Common myeloid progenitor, CD34-positive (primary cell): Measurements from ENCODE around the gene ADARB2.

Experiments used
- CTCF ChIA-PET: fragments of 350-600 bp; sonication (Branson Sonifier 250); formaldehyde crosslinking; loops from one replicate; lab custom pipeline; 2021; ENCODE audit warnings: antibody characterized with exemption; lab: Charles Lee
- POLR2A ChIA-PET: fragments of 350-600 bp; sonication (Branson Sonifier 250); formaldehyde crosslinking; loops from one replicate; lab custom pipeline; 2021; ENCODE audit warnings: antibody characterized with exemption; lab: Charles Lee
- DNase-seq, 3 donors: peaks; one replicate each; pipeline versions ENCODE4 v3.0.0 to v3.0.0-alpha.2; 2013
- H3K27ac ChIP-seq, 2 experiments: 1 replicate in 1 of 2; 2 replicates in 1 of 2; pipeline ENCODE4 v1.7.0; 2013; ENCODE audit warnings: inconsistent platforms in 2 of 2, low read length in 2 of 2, mild to moderate bottlenecking in 2 of 2, low read depth in 1 of 2, moderate library complexity in 1 of 2; ENCODE audit not compliant: severe bottlenecking in 2 of 2, insufficient read depth in 1 of 2, poor library complexity in 1 of 2
- H3K27me3 ChIP-seq, 5 experiments: replicated peaks in 2 of 5; 1 replicate in 3 of 5; 2 replicates in 2 of 5; pipeline versions ENCODE4 v1.6.1 to v1.7.0; 2013; ENCODE audit warnings: low read length in 4 of 5, mild to moderate bottlenecking in 2 of 5, moderate library complexity in 2 of 5, inconsistent platforms in 1 of 5; ENCODE audit not compliant: insufficient read depth in 5 of 5, control insufficient read depth in 4 of 5
- H3K36me3 ChIP-seq, 4 experiments: 1 replicate in 2 of 4; 2 replicates in 2 of 4; pipeline versions ENCODE4 v1.6.1 to v1.7.0; 2013; ENCODE audit warnings: low read length in 3 of 4, control low read depth in 1 of 4, mild to moderate bottlenecking in 1 of 4; ENCODE audit not compliant: control insufficient read depth in 4 of 4, insufficient read depth in 4 of 4
- H3K4me1 ChIP-seq, 4 experiments: 1 replicate in 3 of 4; 2 replicates in 1 of 4; pipeline versions ENCODE4 v1.6.1 to v1.7.1; 2013; ENCODE audit warnings: low read length in 3 of 4, mild to moderate bottlenecking in 3 of 4, control low read depth in 1 of 4, inconsistent platforms in 1 of 4, moderate library complexity in 1 of 4; ENCODE audit not compliant: control insufficient read depth in 4 of 4, insufficient read depth in 4 of 4; ENCODE audit errors: control extremely low read depth in 1 of 4
- H3K4me3 ChIP-seq, 7 experiments: 1 replicate in 4 of 7; 2 replicates in 3 of 7; pipeline versions ENCODE4 v1.5.1 to v1.7.0; 2013; ENCODE audit warnings: mild to moderate bottlenecking in 7 of 7, low read length in 6 of 7, moderate library complexity in 6 of 7, inconsistent platforms in 2 of 7, low read depth in 2 of 7, control low read depth in 1 of 7; ENCODE audit not compliant: insufficient read depth in 4 of 7, control insufficient read depth in 1 of 7; ENCODE audit errors: extremely low read depth in 1 of 7
- H3K9me3 ChIP-seq, 5 experiments: 1 replicate in 4 of 5; 2 replicates in 1 of 5; pipeline versions ENCODE4 v1.6.1 to v1.7.1; 2013; ENCODE audit warnings: low read length in 4 of 5, mild to moderate bottlenecking in 2 of 5, inconsistent platforms in 1 of 5, low read depth in 1 of 5, moderate library complexity in 1 of 5; ENCODE audit not compliant: control insufficient read depth in 4 of 5, insufficient read depth in 2 of 5; ENCODE audit errors: control extremely low read depth in 1 of 5
- WGBS: methylation state at CpG from one replicate; pipeline ENCODE4 v1.1.5; 2013; ENCODE audit not compliant: insufficient coverage; 5-methylcytosine and 5-hydroxymethylcytosine counted together

The ADARB2 gene

DNA sequence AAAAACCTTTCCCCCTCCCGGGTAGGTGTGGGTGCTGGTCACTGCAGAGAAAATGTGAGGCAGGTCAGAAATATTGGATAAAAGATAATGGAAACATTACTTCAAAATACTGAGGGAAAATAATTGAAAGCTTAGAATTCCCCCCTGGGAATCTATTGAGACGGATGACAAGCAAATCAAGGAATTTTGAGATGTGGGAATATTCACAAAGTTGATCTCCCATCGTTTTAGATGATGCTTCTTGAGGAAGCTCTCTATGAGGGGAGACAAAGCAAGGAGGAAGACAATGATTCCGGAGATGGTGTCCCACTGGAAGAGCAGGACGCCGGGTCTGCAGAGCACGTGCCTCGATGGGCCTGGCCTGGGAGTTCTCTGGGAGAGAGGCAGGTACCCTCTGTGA, 470.2 kb downstream of the ADARB2 start:
- no peak overlapping the region for H3K4me3 ChIP-seq
- WGBS = 97% methylated on average over 7 of the region's 8 CpGs

DNA sequence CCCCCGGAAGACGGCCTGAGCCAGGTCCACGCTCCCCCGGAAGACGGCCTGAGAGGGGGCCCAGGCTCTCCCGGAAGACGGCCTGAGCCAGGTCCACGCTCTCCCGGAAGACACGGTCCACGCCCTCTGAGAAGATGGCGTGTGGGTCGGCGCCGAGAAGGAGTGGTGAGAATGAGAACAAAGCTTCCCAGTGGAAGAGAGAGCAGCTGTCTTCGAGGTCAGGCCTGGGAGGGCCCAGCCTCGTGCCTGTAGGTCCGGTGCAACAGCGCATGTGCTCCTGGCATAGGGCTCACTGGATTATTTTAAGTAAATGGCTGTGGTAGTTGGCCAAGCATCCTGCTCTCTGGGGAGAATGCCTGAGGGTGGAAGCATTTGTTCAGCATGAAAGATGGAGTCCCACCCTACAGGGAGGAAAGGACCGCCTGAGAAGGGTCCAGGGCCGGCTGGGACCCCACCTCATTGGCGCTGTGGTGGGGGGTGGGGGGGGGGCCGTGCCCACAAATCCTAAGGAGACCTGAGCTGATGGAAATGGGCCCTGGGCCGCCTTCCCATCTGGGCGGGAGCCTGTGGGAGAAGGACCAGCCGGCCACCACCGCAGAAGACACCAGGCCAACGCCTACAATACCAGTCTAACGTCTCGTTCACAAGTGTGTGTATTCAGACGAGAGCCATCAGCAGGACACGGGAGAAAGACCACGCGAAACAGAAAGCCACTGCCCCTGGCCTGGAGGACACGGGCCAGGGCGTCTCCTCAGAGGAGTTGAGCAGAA, 471.1 kb downstream of the ADARB2 start:
- DNase-seq = no peak
- ChIA-PET POLR2A (no interaction called here), CTCF (no interaction called here)
- Histone ChIP-seq H3K4me1 (peaks cover 0 to 2% (median under 1%) of the 10 kb centered on the region in 4 experiments), H3K9me3 (no peaks in the 10 kb centered on the region), H3K27me3 (peaks cover 0 to 9% (median 2%) of the 10 kb centered on the region in 5 experiments), H3K36me3 (no peaks in the 10 kb centered on the region), H3K4me3 (no peak overlapping the region), H3K27ac (no peak overlapping the region)
- WGBS = 97% methylated on average over 30 of the region's 36 CpGs

More for the DNA sequence above, 470.2 kb downstream of the ADARB2 start:
- CTCF ChIA-PET = no interaction called here
- Histone ChIP-seq H3K4me1 (peaks cover 0 to 9% (median 5%) of the 10 kb centered on the region in 4 experiments), H3K36me3 (no peaks in the 10 kb centered on the region), H3K27me3 (peaks cover 0 to 9% (median 2%) of the 10 kb centered on the region in 5 experiments), H3K9me3 (no peaks in the 10 kb centered on the region), H3K27ac (no peak overlapping the region)
- POLR2A ChIA-PET = no interaction called here
- DNase-seq = no peak

DNA sequence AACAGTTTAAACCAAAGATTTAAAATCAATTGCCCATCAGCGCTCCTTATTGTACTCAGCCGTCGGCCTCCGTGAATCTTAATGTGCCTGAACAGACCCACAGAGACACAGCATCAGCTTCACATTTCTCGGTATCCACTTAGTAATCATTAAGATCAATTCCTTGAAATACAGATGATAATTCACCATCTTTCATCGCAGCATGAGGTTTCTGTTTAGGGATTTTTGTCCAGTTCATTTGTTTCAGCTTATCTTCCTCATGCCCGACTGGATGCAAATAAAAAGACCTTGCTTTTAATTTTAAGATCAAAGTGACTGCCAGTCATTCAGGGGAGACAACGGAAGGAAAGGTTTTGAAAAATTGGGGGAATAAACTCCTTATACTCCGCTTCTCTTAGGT, 473.3 kb downstream of the ADARB2 start:
- POLR2A ChIA-PET = no interaction called here
- WGBS = 88% methylated on average over 8 of the region's 9 CpGs
- H3K4me3 ChIP-seq = no peak overlapping the region
- H3K4me1 ChIP-seq = peaks cover 0 to 2% (median 0%) of the 10 kb centered on the region in 4 experiments
- H3K27ac ChIP-seq = no peak overlapping the region
- DNase-seq = no peak
- no peaks in the 10 kb centered on the region for H3K36me3 ChIP-seq
- no peaks in the 10 kb centered on the region for H3K9me3 ChIP-seq
- H3K27me3 ChIP-seq = peaks cover 0 to 9% (median 2%) of the 10 kb centered on the region in 5 experiments
- CTCF ChIA-PET = no interaction called here

- no peaks in the 10 kb centered on the region for H3K36me3 ChIP-seq
- WGBS = 93% methylated on average over 4 of the region's 7 CpGs
- no peak overlapping the region for H3K4me3 ChIP-seq
- CTCF ChIA-PET = interaction anchor here (1.8 kb wide), 1 partner anchor 27 kb away, joined by 6 read pairs; no protein-coding TSS in a partner anchor
- no peaks in the 10 kb centered on the region for H3K9me3 ChIP-seq
- POLR2A ChIA-PET = no interaction called here
- no peak overlapping the region for H3K27ac ChIP-seq
- peaks cover 4 to 40% (median 8%) of the 10 kb centered on the region in 5 experiments for H3K27me3 ChIP-seq
- no peak for DNase-seq
- peaks cover 12 to 40% (median 22%) of the 10 kb centered on the region in 4 experiments for H3K4me1 ChIP-seq
These were observed 480.1 kb downstream of the ADARB2 start for GRCh38 chr10:1257274-1257673.

DNA sequence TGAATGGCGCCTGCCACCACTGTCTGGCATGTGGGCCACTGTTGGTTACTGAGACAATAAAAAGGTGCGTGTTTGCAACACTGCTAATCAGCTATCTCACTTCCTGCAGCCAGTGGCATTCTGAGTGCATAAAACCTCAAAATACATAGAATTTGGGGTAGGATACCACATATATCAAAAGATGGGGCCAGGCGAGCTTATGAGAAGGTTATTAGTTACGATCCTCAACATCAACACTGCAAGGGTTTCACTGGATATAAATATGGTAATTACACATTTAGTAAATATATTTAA, 480.9 kb downstream of the ADARB2 start:
- Histone ChIP-seq H3K27me3 (peaks cover 6 to 48% (median 10%) of the 10 kb centered on the region in 5 experiments), H3K9me3 (peaks cover 0 to 4% (median 0%) of the 10 kb centered on the region in 5 experiments), H3K4me3 (peak overlapping the region in 1 of 7 experiments; percentile 20), H3K4me1 (peaks cover 12 to 40% (median 22%) of the 10 kb centered on the region in 4 experiments), H3K36me3 (no peaks in the 10 kb centered on the region), H3K27ac (no peak overlapping the region)
- ChIA-PET CTCF (interaction anchor here (1.8 to 1.9 kb wide), 2 partner anchors 12 to 28 kb away, joined by 6 to 8 read pairs; no protein-coding TSS in a partner anchor), POLR2A (no interaction called here)
- 0% methylated on average over 1 of the region's 4 CpGs for WGBS
- DNase-seq = peak; percentile 77 to 95 (median 89)

DNA sequence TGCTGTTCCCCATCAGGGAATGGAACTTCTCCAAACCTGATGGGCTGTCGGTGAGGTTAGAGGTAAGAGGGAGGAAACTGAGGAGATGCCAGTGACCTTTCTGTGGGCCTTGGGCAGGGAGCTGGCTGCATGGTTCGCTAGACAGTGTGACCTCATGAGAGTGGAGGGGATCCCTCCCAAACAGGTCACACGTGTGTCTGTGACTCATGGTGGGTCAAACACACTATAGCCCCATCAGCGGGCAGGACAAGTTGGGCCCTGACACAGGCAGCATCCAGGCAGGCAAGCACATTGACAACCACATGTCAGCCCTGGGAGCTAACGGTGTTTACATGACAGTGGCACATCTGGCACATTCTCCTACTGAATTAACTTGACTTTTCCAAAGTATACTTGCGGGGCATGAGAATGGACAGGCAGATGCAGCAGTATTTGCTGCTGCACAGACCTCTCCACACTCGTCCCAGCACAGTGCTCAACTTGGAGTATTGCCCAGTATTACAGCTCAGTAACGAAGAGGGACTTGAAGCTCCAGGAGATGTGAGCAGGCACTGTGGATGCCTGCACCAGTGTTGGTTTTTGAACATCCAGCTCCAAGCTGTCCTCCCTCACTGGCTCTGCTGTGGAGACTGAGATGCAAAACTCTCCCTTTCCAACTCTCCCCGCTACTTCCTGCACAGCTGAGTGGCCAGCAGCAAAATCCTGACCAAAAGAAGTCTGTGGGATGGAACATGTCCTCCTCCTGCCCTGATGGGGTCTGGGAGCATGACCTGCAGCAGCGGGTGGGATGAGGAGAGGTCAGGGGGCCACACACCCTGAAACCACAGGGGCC, 481.5 kb downstream of the ADARB2 start:
- CTCF ChIA-PET = interaction anchor here (1.8 to 1.9 kb wide), 2 partner anchors 12 to 28 kb away, joined by 6 to 8 read pairs; no protein-coding TSS in a partner anchor

More for the DNA sequence above, 481.5 kb downstream of the ADARB2 start:
- peaks cover 6 to 52% (median 10%) of the 10 kb centered on the region in 5 experiments for H3K27me3 ChIP-seq
- WGBS = 66% methylated on average over 10 of the region's 10 CpGs
- no peak overlapping the region for H3K27ac ChIP-seq
- no peaks in the 10 kb centered on the region for H3K36me3 ChIP-seq
- POLR2A ChIA-PET = no interaction called here
- H3K9me3 ChIP-seq = peaks cover 0 to 4% (median 0%) of the 10 kb centered on the region in 5 experiments
- no peak overlapping the region for H3K4me3 ChIP-seq
- peak in 1 of 3 donors; percentile 38 for DNase-seq
- peaks cover 12 to 40% (median 22%) of the 10 kb centered on the region in 4 experiments for H3K4me1 ChIP-seq
